Epithelial cell of esophagus (primary cell): Measurements from ENCODE around the gene FGGY.

Experiments used
- DNase-seq: peaks from one replicate; pipeline ENCODE4 v3.0.0; 2010; ENCODE audit warnings: low read depth
- H3K4me3 ChIP-seq: 2 replicates; pipeline ENCODE4 v1.5.1; 2011; ENCODE audit warnings: mild to moderate bottlenecking, low read length, control low read depth
- CTCF ChIP-seq: IDR thresholded peaks from 2 replicates; pipeline ENCODE4 v1.5.1; 2011; ENCODE audit warnings: low read depth, mild to moderate bottlenecking, low read length, control low read depth, inconsistent platforms; ENCODE audit not compliant: insufficient read depth; ENCODE audit errors: missing control alignments

The FGGY gene

GRCh38 chr1:59412718-59413326, 115.9 kb downstream of the FGGY start:
- DNase-seq: no peak
- H3K4me3 ChIP-seq: no peak overlapping the region
- TF ChIP-seq CTCF: no peak

- TF ChIP-seq CTCF: no peak
- H3K4me3 ChIP-seq: no peak overlapping the region
- no peak for DNase-seq
Measured at GRCh38 chr1:59413327-59413720, 116.4 kb downstream of the FGGY start.

GRCh38 chr1:59414406-59415133, 117.7 kb downstream of the FGGY start:
- TF ChIP-seq CTCF: no peak
- H3K4me3 ChIP-seq: no peak overlapping the region
- no peak for DNase-seq

GRCh38 chr1:59415286-59415850, 118.5 kb downstream of the FGGY start:
- no peak for TF ChIP-seq CTCF
- DNase-seq: no peak
- no peak overlapping the region for H3K4me3 ChIP-seq

- H3K4me3 ChIP-seq: no peak overlapping the region
- TF ChIP-seq CTCF: no peak
- no peak for DNase-seq
Measured at GRCh38 chr1:59415881-59416280, 119.0 kb downstream of the FGGY start.

GRCh38 chr1:59417406-59417805, 120.5 kb downstream of the FGGY start:
- DNase-seq: no peak
- TF ChIP-seq CTCF: no peak
- no peak overlapping the region for H3K4me3 ChIP-seq
